ENCODE results near the gene SLF2. TPM values are rescaled to one million over a fixed set of nuclear protein-coding genes. Genes with fewer than 3 reads are reported as not detected.

SLF2 gene
- total RNA-seq, 1 donor from 2014 or later = 17.1 TPM

DNA sequence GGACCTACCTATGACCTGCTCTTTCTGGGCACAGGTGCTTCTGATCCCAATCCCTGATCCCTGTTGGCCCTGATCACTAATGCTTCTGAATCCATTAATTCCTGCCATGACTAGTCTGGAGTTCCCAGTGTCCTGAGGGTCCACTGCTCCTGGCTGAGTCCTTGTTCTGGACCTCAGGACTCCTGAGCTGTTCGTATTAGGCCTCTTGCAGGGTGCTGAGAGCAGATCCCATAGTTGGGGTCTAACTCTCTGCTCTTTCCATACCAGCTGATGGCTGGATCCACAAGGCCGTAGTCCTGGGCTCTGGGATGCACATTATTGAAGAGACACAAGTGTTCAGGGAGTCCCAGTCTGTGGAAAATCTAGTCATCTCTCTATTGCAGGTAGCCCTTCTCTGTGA, 67.5 kb downstream of the SLF2 start:
- no peak for DNase-seq (ENCODE audit: low read depth in 2 of 2)

DNA sequence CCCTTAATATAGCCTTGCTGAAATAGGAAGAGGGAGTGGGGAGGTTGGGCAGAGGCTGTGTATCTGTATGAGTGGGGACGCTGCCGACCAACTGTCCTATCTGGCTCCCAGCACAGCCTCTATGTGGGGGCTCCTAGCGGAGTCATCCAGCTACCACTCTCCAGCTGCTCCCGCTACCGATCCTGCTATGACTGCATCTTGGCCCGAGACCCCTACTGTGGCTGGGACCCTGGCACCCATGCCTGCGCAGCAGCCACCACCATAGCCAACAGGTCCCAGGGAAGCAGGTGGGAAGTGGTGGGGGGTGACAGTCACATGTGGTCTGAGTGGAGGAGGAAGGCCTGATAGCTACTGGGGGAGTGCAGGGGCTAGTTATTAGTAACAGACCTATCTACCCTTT, 67.9 kb downstream of the SLF2 start:
- no peak for DNase-seq (ENCODE audit: low read depth in 2 of 2)

DNA sequence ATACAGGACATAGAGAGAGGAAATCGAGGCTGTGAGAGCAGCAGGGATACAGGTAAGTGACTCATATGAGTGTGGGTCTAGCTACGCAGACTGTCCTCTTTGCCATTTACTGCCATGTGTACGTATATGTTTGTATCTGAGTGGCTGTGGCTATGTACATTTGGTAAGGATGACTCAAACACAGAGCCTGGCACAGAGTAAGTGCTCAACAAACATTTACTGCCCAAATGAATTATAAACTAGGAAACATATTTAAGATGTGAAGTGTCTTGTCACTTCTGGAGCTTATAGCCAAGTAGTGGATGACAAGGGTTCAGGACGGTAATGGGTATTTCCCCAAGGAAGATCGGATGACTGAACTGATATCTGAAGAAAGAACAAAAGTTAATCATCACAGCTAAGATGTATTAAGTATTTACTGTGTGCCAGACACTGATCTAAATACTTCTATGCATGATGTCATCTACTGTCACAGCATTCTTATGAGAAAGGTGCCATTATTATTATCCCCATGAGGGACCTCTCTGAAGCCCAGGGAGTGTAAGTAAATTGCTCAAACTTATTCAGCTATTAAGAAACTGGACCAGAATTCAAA, 68.5 kb downstream of the SLF2 start:
- no peak for DNase-seq (ENCODE audit: low read depth in 2 of 2)

DNA sequence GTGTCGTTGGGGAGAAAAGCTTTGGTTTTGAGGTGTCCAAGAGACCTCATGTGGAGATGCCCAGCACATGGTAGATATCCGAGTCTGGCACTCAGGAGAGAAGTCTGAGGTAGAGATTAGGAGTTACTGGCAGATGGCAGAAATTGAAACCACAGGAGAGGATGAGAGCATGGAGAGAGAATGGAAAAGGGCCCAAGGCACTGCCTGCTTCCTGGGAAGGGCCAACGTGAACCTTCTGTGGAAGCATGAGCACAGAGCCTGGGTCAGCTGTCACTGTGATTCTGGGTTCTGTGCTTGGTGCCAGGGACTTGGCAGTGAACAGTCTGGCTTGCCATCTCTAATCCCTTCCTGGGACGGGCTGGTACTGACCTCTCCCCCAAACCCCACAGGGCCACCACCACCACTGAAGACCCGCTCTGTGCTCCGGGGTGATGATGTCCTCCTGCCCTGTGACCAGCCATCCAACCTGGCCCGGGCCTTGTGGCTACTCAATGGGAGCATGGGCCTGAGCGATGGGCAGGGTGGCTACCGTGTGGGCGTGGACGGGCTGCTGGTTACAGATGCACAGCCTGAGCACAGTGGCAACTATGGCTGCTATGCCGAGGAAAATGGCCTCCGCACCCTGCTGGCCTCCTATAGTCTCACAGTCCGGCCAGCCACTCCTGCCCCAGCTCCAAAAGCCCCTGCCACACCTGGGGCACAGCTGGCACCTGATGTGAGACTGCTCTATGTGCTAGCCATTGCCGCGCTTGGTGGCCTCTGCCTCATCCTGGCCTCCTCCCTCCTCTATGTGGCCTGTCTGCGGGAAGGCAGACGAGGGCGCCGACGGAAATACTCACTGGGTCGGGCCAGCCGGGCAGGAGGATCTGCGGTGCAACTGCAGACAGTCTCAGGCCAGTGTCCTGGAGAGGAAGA, 70.4 kb downstream of the SLF2 start:
- no peak for DNase-seq (ENCODE audit: low read depth in 2 of 2)

DNA sequence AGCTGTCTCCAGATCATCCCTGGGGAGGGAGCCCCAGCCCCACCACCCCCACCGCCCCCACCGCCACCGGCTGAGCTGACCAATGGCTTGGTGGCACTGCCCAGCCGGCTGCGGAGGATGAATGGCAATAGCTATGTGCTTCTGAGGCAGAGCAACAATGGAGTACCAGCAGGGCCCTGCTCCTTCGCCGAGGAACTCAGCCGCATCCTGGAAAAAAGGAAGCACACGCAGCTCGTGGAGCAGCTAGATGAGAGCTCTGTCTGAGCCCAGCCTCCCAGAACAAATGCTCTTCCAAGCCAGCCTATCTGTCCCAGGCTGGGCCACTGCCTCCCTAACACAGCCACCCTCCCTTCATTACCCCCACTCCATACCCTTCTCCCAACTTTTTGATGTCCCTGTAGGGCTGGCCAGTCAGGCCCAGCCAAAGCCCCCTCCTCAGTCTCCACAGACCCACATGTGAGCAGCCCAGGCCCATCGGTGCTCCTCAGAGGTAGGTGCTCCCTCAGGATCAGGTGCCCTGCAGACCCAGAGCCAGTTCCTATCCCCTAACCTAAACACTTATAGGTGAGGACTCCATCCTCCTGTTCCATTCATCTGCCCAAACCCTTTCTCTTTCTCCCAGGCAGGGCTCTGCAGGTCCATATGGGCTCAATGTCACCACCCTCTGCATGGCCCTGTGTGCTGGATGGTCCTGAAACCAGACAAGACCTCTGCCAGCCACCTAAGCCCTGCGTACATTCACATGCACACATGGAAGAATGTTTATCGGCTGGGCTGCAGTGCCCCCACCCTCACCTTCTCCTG, 71.3 kb downstream of the SLF2 start:
- DNase-seq (ENCODE audit: low read depth in 2 of 2) = no peak

DNA sequence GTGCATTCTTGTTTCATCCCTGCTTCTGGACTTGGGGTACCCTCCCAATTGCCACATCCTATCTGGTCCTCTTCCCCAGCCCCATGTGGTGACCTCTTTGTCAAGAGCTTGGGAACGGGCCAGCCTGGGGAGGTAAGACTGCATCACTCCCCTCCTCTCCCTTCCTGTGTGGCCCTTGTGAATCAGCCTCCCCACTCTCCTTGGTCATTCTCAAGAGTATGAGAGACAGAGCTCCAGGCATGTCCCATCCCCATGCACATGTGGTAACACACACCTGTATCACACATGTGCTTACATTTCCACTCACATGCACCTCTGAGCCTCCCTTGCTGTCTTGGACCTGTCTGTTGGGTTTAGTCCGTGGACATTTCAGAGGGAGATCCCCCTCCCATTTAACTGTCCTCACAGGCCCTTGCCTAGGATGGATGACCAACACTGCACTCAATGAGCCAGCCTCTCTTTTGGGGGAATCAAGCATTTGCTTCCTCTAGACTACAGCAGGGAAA, 72.0 kb downstream of the SLF2 start:
- DNase-seq (ENCODE audit: low read depth in 2 of 2) = no peak

DNA sequence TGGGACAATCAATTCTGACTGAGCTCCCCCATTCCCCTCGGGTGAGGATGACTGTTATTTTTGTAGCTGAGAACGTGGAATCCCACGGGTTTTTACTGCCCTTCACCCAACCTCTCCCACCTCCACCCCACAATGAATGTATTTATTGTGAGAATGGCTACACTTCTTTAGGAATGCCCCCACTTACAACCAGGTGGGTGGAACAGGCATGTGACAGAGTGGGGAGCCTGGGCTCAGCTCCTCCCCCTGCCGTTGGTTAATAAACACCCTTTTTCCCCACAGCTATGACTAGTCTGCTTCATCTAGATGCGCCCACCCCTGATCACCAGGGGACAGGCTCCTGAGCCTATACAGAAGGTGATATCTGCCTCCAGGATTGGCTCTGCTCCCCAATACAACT, 72.6 kb downstream of the SLF2 start:
- DNase-seq (ENCODE audit: low read depth in 2 of 2) = no peak

DNA sequence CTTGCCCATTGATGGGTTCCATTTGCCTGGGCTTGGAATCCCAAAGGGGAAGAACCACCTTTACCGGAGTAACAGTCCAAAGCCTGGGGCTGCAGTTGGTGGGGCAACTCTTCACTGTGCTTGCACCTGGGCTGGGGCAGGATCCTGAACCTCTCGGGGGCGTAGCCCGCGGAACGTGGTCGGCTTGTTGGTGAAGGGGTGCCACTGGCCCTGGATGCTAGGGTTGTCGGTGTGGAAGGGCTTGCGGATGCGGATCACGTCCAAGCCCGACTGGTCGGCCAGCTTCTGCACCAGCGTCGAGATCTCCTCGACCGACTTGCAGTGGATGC, 73.8 kb downstream of the SLF2 start:
- DNase-seq (ENCODE audit: low read depth in 2 of 2) = no peak

DNA sequence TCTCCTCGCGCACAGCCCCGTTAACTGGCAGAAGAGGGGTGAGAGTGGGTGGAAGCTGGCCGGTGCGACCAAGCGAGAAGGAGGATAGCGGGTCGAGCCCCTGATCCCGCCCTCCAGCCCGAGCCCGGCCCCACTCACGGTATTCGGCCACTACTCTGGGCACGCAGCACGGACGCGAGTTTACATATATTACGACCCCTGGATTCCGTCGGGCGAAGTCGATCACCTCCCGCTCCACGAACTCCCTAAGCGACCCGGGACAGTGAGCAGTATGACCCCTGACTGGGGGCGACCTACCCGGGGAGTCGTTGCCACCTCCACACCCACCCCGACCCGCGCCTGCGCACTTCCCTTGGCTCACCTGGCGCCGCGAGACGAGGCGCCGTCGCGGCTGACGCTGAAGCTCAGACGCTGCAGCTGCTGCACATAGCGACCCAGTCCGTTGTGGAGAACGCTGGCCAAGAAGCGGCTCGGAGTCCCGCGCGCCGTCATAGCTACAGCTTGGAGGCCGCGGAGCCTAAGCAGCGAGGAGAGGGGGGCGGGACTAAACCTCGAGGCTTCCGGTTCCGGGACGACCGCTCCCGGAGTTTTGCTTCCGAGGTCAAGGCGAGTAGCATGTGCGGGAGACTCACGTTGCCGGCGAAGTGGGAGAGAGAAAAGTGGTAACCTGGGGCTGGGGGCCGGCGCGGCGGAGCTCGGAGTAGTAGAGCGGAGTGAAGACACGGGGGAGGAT, 74.4 kb downstream of the SLF2 start, which contains the start of the genes MRPL43 and TWNK:
Gene MRPL43, minus strand, starts transcription at position 546 of the 733 bp plus-strand sequence. Its CDS starts 54 bp downstream, at position 492.
Gene TWNK, plus strand, starts transcription at position 592 of the 733 bp plus-strand sequence. CDS start 668 bp downstream, outside the sequence.
- DNase-seq (ENCODE audit: low read depth in 2 of 2) = peak in 1 of 2 donors; percentile 80

DNA sequence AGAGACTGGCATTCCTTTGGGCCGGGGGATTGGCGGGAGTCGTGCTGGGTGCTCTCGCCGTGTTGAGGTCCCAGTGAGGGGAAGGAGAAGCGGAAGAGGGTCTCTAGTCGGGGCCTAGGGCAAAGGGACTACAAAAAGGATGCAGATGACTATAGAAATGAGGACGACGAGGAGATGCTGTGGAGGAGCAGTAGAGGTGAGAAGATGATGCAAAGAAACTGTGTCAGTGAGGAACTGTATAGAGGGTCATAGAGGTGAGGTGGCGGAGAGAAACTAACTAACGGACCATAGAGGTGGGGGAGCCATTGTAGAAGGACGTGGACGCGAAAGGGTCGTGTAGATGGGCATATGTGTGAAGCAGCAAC, 74.9 kb downstream of the SLF2 start:
- no peak for DNase-seq (ENCODE audit: low read depth in 2 of 2)

DNA sequence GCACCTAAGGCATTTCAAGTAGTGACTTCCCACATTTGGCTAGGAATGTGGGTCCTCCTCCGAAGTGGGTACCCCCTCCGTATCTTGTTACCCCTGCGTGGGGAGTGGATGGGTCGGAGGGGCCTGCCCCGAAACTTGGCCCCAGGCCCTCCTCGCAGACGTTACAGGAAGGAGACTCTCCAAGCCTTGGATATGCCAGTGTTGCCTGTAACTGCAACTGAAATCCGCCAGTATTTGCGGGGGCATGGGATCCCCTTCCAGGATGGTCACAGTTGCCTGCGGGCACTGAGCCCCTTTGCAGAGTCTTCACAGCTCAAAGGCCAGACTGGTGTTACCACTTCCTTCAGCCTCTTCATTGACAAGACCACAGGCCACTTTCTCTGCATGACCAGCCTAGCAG, 75.4 kb downstream of the SLF2 start:
- no peak for DNase-seq (ENCODE audit: low read depth in 2 of 2)

DNA sequence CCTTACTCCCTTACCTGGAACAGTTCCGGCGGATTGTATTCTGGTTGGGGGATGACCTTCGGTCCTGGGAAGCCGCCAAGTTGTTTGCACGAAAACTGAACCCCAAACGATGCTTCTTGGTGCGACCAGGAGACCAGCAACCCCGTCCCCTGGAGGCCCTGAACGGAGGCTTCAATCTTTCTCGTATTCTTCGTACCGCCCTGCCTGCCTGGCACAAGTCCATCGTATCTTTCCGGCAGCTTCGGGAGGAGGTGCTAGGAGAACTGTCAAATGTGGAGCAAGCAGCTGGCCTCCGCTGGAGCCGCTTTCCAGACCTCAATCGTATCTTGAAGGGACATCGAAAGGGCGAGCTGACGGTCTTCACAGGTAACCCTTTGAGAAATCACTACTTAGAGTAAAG, 76.3 kb downstream of the SLF2 start:
- no peak for DNase-seq (ENCODE audit: low read depth in 2 of 2)

DNA sequence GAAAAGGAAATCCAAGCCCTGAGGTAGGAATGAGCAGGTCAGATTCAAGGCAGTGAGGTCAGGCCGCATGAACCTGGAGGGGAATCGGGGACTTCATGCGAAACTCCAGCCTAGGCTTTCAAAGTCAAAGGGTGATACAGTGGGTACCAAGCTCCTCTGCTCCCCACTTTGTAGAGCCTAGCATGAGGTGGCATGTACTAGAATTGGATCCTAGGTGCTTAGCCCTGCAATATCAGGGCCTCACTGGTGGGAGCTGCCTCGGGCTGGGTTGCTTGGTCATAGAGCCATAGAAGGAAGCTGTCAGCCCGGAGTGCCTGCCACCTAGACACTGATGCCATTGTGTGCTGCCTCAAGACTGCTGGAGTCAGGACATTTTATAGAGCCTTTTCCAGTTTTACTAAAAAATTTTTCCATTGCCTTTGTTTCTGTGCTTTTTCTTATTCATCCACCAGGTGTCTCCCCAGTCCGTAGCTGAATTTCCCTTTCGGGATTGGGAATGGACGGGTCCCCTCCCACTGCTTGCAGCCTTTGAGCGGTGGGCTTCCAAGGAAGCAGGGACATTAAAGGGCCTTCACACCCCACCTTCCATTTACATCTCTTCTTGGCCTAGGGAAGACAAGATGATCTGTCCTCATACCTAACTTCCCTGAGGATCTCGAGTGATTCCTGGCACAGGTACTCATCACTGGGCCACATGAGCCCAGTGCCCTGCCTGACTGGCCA, 81.4 kb downstream of the SLF2 start:
- DNase-seq (ENCODE audit: low read depth in 2 of 2) = peak in 1 of 2 donors; percentile 56

DNA sequence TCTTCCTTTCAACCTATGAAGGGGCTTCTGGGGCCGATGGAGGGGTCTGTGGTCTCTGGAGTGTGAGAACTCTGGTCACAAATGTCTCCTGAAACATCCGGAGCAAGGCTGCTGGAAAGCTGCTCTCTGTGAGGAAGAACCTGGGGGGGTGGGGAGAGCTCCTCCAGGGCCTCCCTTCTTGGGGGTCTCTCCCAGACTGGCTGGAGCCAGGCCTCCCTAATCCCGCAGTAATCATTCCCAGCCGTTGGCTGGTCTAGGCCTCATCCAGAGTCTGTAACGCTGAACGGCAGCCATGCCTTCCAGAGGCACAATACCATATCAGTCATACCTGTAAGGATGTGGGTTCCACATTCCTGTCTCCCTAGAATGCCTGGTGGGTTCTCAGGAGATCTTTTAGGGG, 82.4 kb downstream of the SLF2 start:
- DNase-seq (ENCODE audit: low read depth in 2 of 2) = no peak

DNA sequence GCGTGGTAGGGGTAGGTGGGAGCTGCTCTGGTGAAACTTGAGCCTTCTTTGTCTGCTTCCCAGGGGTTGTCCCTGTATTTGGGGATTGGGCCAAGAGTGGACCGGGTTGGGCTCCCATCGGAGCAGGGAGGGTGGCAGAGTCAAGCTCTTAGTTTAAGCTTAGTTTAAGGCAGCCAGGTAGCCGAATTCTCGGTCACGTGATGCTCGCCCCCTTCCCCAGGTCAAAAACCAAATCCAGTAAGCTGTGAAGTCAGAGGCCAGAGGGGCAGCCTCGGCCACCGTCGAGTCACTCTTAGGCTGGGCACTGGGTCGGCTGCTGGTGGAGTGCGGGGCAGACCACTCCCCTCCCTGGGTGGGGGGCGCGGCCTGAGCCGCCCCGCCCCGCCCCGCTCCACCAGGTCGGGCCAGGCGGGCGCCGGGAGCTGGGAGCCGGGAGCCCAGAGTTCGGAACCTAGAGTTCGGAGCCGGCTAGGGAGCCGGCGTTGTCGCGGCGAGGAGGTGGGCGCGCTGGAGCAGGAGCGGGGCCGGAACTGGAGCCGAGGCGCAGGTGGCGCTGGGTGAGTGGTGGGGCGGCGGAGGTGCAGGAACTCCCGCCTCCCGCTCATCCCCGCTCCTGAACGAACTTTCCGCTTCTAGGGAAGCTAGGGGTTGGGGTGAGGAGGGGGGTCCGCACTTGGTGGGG, 84.1 kb downstream of the SLF2 start:
- DNase-seq (ENCODE audit: low read depth in 2 of 2) = peak in 1 of 2 donors; percentile 48

DNA sequence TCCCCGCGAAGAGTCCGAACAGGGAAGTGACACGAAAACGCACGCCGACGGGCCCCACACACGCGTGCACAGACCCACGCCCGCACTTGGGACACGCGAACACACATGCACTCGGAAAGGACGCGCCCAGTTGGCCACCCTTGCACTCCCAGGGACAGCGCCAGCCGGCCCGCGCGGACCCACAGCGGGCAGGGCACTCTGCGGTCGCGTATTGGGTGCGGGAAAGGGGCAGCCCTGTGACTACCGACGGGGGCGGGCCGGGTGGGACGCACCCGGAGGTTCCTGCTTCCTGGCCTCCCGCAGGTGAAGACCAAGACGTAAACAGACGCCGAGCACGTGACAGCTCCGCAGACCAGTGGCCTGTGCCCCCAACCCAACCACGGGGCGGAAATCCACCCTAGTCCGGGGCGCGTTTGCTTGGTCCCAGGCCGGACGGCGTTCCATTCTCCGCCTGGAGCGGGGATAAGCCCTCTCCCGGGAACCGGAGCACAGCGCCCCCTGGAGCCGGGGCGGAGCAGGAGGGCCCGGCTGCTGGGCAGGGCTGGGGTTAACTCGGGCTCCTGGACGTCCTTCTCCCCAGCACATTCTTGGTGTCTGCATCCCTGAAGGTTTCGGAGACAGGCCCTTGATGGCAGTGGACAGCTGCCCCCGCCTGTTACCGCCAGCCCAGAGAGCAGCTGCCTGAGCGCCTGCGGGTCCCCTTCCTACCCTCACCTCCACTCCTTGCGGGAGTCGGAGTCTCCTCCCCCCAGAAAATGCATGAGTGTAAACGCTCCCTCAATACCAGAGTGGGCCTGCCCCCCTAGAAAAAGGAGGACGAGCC, 84.8 kb downstream of the SLF2 start:
- DNase-seq (ENCODE audit: low read depth in 2 of 2) = peak in 1 of 2 donors; percentile 75

DNA sequence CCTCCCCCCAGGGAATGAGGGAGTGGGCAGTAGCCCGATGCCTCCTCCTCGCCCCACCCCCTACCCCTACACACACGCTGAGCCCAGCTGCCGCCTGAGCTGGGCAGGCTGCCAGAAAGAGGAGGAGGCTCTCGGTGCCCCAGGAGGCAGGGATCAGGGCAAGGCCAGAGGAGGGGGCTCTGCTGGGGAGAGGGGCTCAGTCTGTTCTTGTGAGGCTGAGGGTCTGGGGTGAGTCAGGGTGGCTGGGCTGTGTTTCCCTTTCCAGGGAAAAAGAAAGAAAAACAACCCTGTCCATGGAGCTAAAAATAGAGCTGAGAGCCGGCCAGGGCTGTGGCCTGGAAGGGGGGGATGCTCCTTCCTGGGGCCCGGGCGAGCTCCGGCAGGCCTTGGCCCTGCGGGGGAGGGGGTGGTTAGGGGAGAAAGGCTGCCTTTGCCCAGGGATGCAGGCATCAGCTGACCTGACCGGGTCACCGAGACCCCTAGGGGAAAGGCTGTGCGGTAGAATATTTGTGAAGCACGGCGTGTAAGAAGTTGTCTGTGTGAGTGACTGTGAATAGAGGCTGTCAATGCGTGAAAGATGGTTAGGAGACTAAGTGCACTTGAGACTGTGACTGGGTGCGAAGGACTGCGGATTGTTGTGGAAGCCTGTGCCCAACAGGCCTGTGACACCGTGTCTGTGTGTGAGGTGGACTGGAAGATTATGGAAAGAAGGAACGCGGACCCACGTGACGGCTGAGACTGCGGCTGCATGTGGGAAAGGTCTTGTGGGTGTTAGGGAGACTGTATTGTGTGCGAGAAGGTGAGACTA, 85.6 kb downstream of the SLF2 start:
- peak in 1 of 2 donors; percentile 82 for DNase-seq (ENCODE audit: low read depth in 2 of 2)

Data from dermis microvascular lymphatic vessel endothelial cell (primary cell).